Calu3 (cell line): ENCODE data around the gene CHERP. TPM values are rescaled to one million over a fixed set of nuclear protein-coding genes. Genes with fewer than 3 reads are reported as not detected.

ENCODE experiments used
- BruUV-seq: library from RNA; stranded (reverse); fragments of 400-500 nt; replicated peaks from 2 replicates; lab custom pipeline; 2021; lab: Mats Ljungman, UMichigan
- CTCF ChIA-PET: fragments of 300-600 bp; sonication (Branson Sonifier 250); formaldehyde crosslinking; loops from one replicate; lab custom pipeline; 2022; ENCODE audit warnings: antibody characterized with exemption; lab: Charles Lee
- DNase-seq: peaks from one replicate; pipeline ENCODE4 v3.0.0; 2022
- H3K27ac Mint-ChIP-seq: one replicate; pipeline ENCODE4 v1.8.0; 2022; ENCODE audit warnings: mixed read lengths; ENCODE audit not compliant: unreplicated experiment
- H3K27me3 Mint-ChIP-seq: one replicate; pipeline ENCODE4 v1.8.0; 2022; ENCODE audit warnings: mixed read lengths; ENCODE audit not compliant: unreplicated experiment
- H3K36me3 Mint-ChIP-seq: one replicate; pipeline ENCODE4 v1.8.0; 2022; ENCODE audit warnings: mild to moderate bottlenecking, moderate library complexity, mixed read lengths; ENCODE audit not compliant: insufficient read depth, unreplicated experiment
- H3K4me1 Mint-ChIP-seq: one replicate; pipeline ENCODE4 v1.8.0; 2022; ENCODE audit warnings: mild to moderate bottlenecking, low read depth, mixed read lengths; ENCODE audit not compliant: unreplicated experiment
- H3K4me3 Mint-ChIP-seq: one replicate; pipeline ENCODE4 v1.8.0; 2022; ENCODE audit warnings: mild to moderate bottlenecking, low read depth, moderate library complexity, mixed read lengths; ENCODE audit not compliant: unreplicated experiment
- H3K9me3 Mint-ChIP-seq: one replicate; pipeline ENCODE4 v1.8.0; 2022; ENCODE audit warnings: low read depth, mixed read lengths; ENCODE audit not compliant: unreplicated experiment
- CTCF ChIP-seq: fragments of 200-600 bp; IDR thresholded peaks from one replicate; pipeline ENCODE4 v1.8.0; 2022; ENCODE audit warnings: antibody characterized with exemption; ENCODE audit not compliant: unreplicated experiment
- intact Hi-C: fragments of 100-400 bp; cut with micrococcal nuclease; formaldehyde crosslinking; loops from one replicate; pipeline ENCODE4 v1.10.0; 2022; ENCODE audit not compliant: unreplicated experiment
- total RNA-seq: library from RNA; stranded (reverse); gene quantifications from 2 replicates; pipeline ENCODE4 v1.2.3, GENCODE V29; 2022

Gene CHERP
- total RNA-seq, 1 experiment from 2014 or later = 49.3 TPM

GRCh38 chr19:16535381-16535780 lies 6.9 kb downstream of the CHERP start:
- CTCF ChIA-PET = no interaction called here
- Mint-ChIP-seq H3K36me3 (peaks cover 65% of the 10 kb centered on the region), H3K27ac (no peak overlapping the region), H3K4me3 (no peak overlapping the region), H3K4me1 (no peaks in the 10 kb centered on the region), H3K9me3 (no peaks in the 10 kb centered on the region), H3K27me3 (no peaks in the 10 kb centered on the region)
- intact Hi-C loops = no loop called here
- TF ChIP-seq CTCF = no peak
- DNase-seq = no peak
- BruUV-seq = no TSS peak

- DNase-seq = no peak
- no peak overlapping the region for H3K27ac Mint-ChIP-seq
- H3K4me3 Mint-ChIP-seq = no peak overlapping the region
- H3K36me3 Mint-ChIP-seq = peaks cover 56% of the 10 kb centered on the region
- no peaks in the 10 kb centered on the region for H3K27me3 Mint-ChIP-seq
- no TSS peak for BruUV-seq
- intact Hi-C loops = no loop called here
- no peaks in the 10 kb centered on the region for H3K9me3 Mint-ChIP-seq
- CTCF ChIA-PET = no interaction called here
- TF ChIP-seq CTCF = no peak
- H3K4me1 Mint-ChIP-seq = no peaks in the 10 kb centered on the region
These were observed 9.6 kb downstream of the CHERP start for GRCh38 chr19:16532440-16533234.

- no peak for DNase-seq
- Mint-ChIP-seq H3K9me3 (no peaks in the 10 kb centered on the region), H3K36me3 (peaks cover 54% of the 10 kb centered on the region), H3K4me1 (no peaks in the 10 kb centered on the region), H3K4me3 (no peak overlapping the region), H3K27me3 (no peaks in the 10 kb centered on the region), H3K27ac (no peak overlapping the region)
- TF ChIP-seq CTCF = no peak
- intact Hi-C loops = no loop called here
- CTCF ChIA-PET = no interaction called here
- no TSS peak for BruUV-seq
These were observed 10.9 kb downstream of the CHERP start for GRCh38 chr19:16531380-16531669.

GRCh38 chr19:16530540-16531379 lies 11.5 kb downstream of the CHERP start:
- BruUV-seq = no TSS peak
- no peak for TF ChIP-seq CTCF
- Mint-ChIP-seq H3K36me3 (peaks cover 53% of the 10 kb centered on the region), H3K4me1 (no peaks in the 10 kb centered on the region), H3K27me3 (no peaks in the 10 kb centered on the region), H3K27ac (no peak overlapping the region), H3K9me3 (no peaks in the 10 kb centered on the region), H3K4me3 (no peak overlapping the region)
- CTCF ChIA-PET = no interaction called here
- intact Hi-C loops = no loop called here
- no peak for DNase-seq
